Measurements from ENCODE around the gene TMEM135.

GRCh38 chr11:87338046-87338639 is 300.4 kb downstream of the TMEM135 start:
- TF ChIP-seq, protein P1, sequence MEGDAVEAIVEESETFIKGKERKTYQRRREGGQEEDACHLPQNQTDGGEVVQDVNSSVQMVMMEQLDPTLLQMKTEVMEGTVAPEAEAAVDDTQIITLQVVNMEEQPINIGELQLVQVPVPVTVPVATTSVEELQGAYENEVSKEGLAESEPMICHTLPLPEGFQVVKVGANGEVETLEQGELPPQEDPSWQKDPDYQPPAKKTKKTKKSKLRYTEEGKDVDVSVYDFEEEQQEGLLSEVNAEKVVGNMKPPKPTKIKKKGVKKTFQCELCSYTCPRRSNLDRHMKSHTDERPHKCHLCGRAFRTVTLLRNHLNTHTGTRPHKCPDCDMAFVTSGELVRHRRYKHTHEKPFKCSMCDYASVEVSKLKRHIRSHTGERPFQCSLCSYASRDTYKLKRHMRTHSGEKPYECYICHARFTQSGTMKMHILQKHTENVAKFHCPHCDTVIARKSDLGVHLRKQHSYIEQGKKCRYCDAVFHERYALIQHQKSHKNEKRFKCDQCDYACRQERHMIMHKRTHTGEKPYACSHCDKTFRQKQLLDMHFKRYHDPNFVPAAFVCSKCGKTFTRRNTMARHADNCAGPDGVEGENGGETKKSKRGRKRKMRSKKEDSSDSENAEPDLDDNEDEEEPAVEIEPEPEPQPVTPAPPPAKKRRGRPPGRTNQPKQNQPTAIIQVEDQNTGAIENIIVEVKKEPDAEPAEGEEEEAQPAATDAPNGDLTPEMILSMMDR (IDR thresholded peaks at IDR 0.05; ENCODE audit: low read depth, low read length, poor library complexity, severe bottlenecking): no peak
- TF ChIP-seq EZH2phosphoT487 (IDR thresholded peaks at IDR 0.05; ENCODE audit: borderline replicate concordance, low read length): no peak
